ENCODE data around the gene GNB1L.

Gene GNB1L

DNA sequence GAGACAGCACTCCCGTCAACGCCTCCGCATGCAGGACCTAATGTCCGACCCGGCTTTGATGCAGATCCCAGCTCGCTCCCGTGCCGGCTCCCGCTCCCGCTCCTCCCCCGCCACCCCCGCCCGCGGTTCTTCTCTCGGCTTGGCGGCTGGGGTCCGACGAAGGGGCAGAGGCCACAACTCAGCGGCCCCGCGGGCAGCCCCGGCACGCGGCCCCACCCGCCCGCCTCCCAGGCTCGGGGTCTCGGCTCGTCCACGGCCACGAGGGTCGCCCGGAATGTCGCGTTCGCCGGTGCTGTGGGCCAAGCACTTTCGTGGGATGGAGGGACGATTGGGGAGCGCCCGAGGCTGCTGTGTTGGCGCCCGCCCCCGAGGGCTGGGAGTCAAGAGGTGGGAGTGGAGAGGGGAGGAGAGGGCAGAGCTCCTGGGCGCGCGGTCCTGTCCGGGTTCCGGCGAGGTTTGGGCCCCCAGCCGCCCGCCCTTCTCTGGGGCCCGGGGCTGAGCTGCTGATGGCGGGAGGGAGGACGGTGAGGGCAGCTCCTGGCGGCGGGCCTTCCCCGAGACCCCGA, 99.4 kb downstream of the GNB1L start:
- DNase-seq: no peak

GRCh38 chr22:19754701-19755144, 100.0 kb downstream of the GNB1L start:
- no peak for DNase-seq

- no peak for DNase-seq
Measured at GRCh38 chr22:19753996-19754700, 100.5 kb downstream of the GNB1L start.

DNA sequence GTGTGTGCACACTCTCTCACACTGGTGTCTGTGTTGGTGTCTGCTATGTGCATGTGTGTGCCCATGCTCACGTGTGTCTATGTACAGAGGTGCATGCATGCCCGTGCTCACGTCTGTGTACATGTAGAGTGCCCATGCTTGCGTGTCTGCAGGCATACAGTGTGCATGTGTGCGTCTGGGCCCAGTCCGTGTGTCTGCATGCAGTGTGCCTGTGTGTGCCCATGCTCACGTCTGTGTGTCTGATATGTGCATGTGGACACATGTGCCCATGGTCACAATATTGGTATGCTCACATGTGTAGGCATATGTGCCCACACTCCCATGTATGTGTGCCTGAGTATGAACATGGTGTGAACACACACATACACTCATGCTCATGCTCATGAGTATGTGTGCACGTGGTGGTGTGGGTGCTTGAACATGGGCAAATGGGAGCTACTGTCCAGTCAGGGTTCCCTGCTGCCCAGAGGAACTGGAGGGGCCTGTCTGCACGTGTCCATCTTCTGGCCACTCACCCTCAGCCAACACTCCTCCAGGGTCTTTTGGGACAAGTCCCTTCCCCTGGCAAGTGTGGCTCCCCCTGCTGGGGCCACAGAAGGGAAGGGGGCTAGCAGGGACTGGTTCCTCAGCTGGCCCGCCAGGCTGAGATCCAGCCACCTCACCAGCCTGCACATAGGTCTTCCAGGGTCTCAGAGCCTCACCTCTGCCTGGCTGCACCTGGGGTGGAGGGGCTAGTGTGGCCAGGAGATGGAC, 101.4 kb downstream of the GNB1L start:
- DNase-seq: no peak

DNA sequence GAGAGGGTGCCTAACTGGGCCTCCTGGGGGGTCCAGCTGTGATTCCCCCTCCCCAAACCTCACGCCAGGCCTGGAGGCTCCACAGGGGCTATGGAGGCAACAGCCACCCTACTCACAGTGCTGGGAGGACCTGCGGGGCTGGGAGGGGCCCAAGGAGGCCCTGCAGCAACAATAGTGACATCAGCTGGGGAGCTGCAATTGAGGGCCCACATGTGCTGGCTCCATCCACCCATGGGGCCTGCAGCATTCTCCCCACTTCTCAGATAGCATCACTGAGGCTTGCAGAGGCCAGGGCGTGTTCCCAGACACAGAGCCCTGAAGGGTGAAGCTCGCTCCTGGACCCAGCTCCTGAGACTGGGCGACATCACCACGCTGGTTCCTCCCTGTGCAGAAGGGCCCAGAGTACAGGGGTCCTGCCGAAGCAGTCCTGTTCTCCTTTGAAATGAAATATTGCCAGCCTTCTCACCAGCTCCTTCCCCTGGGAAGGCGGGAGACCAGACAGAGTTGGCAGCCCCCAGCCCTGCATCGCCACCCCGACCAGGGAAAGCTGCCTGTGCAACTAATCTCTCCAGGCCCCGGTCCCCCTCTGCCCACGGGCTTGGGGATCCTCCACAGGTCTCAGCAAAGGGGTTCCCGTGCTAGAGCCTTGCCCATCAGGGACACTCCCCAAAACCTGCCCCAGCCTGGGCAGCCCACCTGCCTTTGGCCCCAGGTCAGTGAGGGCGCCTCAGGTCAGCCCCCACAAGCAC, 103.0 kb downstream of the GNB1L start:
- DNase-seq: no peak

GRCh38 chr22:19750507-19751490, 103.9 kb downstream of the GNB1L start:
- DNase-seq: no peak

DNA sequence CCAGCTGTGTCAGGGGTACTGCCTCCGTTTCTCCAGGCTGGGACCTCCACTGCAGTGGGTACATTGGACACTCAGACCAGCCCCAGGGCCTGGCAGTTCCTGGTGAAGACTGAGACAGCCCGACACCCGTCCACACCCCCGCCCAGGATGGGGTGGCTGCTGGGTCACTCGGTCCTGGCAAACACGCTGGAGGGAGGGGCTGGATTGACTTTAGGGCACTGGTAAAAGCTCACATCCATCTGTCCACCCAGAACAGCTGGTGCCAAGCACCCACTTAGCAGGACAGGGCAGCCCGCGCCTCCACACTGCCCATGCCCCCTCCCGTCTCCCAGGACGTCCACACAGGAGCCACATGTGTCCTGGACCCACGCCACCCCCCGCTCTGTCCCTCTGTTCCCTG, 104.8 kb downstream of the GNB1L start:
- no peak for DNase-seq

DNA sequence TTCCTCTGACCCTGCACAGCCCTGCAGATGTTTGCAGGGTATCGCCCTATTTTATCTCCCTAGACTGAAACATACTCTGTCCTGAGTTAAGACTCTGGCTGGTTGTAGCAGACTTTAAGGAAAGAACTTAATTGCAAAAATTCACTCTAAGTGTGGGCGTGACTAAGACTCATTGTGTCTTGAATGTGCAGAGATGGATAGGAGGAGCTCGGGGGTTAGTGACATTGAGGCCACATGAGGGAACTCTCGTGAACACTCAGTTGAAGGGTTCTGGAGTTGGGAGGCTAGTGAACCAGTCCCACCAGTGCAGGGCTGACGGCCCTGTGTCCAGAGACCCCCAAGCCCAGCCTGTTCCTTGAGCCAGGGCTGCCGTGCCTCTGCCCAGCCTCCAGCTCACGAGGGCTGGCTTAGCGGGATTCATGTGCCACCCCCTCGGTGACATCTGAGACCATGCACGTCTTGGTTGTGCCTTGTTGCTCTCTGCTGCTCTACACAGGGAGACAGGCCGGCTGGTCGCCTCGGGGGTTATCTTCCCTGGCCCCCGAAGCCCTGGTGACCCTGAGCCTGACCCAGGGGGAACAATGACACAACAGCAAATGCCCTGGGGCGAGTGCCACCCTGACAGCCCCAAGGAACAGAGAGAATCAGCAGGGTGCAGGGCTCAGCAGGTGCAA, 105.5 kb downstream of the GNB1L start:
- DNase-seq: no peak

GRCh38 chr22:19748139-19748538, 106.5 kb downstream of the GNB1L start:
- DNase-seq: no peak

- no peak for DNase-seq
Measured at GRCh38 chr22:19747551-19747950, 107.1 kb downstream of the GNB1L start.

- no peak for DNase-seq
Measured at GRCh38 chr22:19746726-19747125, 107.9 kb downstream of the GNB1L start.

GRCh38 chr22:19745155-19746101, 109.2 kb downstream of the GNB1L start:
- no peak for DNase-seq

- no peak for DNase-seq
Measured at GRCh38 chr22:19744350-19745006, 110.2 kb downstream of the GNB1L start.

DNA sequence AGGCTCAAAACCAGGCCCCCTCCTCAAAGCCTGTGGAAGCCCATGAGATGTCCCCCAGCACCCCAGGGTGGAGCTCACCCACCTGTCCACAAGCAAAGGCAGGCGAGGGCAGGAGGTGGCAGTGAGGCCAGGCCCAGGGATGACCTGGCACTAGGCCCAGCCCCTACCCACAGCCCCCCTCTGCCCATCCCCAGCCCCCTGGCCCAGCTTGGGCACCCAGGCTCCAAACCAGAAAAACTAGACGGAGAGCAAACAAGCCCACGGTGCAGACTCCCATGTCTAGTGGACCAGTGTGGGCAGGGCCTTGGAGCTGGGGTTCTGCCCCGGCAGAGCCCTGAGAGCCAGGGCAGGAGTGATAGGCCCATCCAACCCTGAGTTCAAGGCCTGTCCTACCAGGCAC, 111.0 kb downstream of the GNB1L start:
- no peak for DNase-seq

DNA sequence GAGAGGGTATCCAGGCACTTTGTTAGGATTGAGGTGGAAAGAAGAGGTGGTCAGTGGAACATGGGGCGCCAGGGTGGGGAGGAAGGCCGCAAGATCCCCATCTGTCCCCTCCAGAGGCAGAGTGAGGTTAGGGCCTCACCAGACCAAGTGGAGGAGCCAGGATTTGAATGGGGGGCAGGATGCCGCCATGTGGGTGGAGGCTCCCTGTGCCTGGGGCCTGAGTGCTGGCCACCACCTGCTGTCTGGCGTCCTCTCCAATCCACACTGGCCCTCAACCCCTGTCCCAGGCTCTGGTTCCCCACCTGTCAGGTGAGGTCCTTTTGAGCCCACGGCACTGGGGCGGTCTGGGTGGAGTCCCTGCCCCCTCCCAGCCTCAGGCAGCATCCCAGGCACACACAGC, 111.6 kb downstream of the GNB1L start:
- DNase-seq: no peak

DNA sequence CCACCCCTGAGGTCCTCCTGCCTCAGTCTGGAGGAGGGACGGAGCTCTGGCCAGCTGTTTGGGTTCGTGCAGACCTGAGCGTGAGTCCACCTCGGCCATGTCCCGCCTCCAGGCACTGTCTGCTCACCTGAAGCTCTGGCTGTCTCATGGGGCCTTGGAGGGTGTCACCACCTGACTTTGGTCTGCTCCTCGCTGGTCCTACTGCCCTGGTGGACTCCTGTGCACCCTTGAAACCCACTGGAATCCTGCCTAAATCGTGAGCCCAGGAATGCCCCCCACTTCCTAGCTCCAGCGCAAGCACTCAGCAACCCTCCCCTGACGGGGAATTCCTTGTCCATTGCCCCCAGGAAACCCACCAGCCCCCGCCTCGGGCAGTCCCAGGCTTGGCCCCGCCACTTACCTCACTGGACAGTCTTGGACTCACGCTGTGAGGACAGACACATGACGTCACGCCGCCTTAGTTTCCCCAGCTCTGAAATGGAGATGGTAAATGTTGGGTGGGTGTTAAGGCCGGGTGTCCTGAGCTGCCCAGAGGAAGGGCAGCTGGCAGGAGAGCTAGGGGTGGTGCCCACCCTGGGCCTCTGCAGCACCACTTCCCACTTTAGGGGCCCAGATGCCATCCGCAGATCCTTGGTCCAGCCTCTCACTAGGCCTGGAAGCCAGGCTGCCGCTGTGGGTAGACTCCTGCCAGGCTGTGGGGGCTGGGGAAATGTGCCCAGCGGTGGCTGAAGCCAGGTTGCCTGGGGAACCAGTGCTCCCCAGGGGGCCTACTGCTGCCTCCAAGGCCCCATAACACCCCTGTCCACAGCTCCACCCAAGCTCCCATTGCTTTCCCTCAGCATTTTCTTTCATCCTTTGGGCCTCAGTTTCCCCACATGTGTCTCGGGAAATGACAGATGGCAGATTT, 112.3 kb downstream of the GNB1L start:
- peak in 4 of 56 donors; percentile 8 to 46 (median 20) for DNase-seq

GRCh38 chr22:19741053-19741452, 113.6 kb downstream of the GNB1L start:
- no peak for DNase-seq

Data from nucleus accumbens (tissue), 56 donors.